ENCODE results near the gene RTP4.

GRCh38 chr3:187359798-187360486 is 8.2 kb upstream of the RTP4 start:
- TF ChIP-seq, protein P1, sequence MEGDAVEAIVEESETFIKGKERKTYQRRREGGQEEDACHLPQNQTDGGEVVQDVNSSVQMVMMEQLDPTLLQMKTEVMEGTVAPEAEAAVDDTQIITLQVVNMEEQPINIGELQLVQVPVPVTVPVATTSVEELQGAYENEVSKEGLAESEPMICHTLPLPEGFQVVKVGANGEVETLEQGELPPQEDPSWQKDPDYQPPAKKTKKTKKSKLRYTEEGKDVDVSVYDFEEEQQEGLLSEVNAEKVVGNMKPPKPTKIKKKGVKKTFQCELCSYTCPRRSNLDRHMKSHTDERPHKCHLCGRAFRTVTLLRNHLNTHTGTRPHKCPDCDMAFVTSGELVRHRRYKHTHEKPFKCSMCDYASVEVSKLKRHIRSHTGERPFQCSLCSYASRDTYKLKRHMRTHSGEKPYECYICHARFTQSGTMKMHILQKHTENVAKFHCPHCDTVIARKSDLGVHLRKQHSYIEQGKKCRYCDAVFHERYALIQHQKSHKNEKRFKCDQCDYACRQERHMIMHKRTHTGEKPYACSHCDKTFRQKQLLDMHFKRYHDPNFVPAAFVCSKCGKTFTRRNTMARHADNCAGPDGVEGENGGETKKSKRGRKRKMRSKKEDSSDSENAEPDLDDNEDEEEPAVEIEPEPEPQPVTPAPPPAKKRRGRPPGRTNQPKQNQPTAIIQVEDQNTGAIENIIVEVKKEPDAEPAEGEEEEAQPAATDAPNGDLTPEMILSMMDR (IDR thresholded peaks at IDR 0.05) = no peak
- TF ChIP-seq NPAS2 (CRISPR knock-in tag; IDR thresholded peaks at IDR 0.05; ENCODE audit: borderline replicate concordance) (no peak), RCOR1 (IDR thresholded peaks at IDR 0.05; ENCODE audit: low read depth, low read length) (no peak), JUN (IDR thresholded peaks at IDR 0.05) (no peak), SMC3 (IDR thresholded peaks at IDR 0.05) (no peak), MYC (IDR thresholded peaks at IDR 0.05; ENCODE audit: borderline replicate concordance, low read length) (no peak), ZFP36 (IDR thresholded peaks at IDR 0.05; ENCODE audit: borderline replicate concordance, partially characterized antibody) (no peak), POLR2A (IDR thresholded peaks at IDR 0.05; ENCODE audit: low read length) (no peak), MAZ (IDR thresholded peaks at IDR 0.05; ENCODE audit: borderline replicate concordance, low read depth, low read length) (no peak), ELK1 (IDR thresholded peaks at IDR 0.05; ENCODE audit: low read depth, low read length) (no peak), MAFK (IDR thresholded peaks at IDR 0.05; ENCODE audit: partially characterized antibody) (no peak)
- TF ChIP-seq, protein P2, sequence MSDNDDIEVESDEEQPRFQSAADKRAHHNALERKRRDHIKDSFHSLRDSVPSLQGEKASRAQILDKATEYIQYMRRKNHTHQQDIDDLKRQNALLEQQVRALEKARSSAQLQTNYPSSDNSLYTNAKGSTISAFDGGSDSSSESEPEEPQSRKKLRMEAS (IDR thresholded peaks at IDR 0.05) = no peak
- TF ChIP-seq, protein P3, sequence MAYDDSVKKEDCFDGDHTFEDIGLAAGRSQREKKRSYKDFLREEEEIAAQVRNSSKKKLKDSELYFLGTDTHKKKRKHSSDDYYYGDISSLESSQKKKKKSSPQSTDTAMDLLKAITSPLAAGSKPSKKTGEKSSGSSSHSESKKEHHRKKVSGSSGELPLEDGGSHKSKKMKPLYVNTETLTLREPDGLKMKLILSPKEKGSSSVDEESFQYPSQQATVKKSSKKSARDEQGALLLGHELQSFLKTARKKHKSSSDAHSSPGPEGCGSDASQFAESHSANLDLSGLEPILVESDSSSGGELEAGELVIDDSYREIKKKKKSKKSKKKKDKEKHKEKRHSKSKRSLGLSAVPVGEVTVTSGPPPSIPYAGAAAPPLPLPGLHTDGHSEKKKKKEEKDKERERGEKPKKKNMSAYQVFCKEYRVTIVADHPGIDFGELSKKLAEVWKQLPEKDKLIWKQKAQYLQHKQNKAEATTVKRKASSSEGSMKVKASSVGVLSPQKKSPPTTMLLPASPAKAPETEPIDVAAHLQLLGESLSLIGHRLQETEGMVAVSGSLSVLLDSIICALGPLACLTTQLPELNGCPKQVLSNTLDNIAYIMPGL (CRISPR knock-in tag; IDR thresholded peaks at IDR 0.05; ENCODE audit: borderline replicate concordance) = no peak

All from A549 (cell line).